Activated CD4-positive, alpha-beta T cell treated with anti-CD3 and anti-CD28 coated beads for 4 hours (primary cell): Measurements from ENCODE around the gene CDH8.

Experiments
- DNase-seq, 2 donors: peaks; one replicate each; pipeline ENCODE4 v3.0.0-alpha.2; 2020

CDH8 gene

DNA sequence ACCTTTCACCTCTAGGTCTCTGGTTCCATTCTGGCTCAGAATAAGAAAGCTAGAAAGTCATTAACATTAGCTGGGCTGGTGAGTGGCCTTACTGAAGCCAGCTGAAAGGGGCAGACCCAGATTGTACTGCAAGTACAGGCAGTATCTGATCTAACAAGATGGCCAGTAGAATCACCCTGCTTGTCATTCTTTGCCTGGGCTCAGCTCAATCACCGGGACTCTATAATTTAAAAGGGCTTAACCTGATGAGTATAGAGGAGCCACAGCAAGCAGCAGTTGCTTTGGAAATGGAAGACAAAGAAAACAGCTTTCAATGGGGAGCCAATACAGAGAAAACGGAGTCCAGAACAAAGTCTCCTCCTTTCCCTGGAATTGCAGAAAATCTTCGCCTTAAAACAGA, 13.6 kb downstream of the CDH8 start:
- DNase-seq: no peak

DNA sequence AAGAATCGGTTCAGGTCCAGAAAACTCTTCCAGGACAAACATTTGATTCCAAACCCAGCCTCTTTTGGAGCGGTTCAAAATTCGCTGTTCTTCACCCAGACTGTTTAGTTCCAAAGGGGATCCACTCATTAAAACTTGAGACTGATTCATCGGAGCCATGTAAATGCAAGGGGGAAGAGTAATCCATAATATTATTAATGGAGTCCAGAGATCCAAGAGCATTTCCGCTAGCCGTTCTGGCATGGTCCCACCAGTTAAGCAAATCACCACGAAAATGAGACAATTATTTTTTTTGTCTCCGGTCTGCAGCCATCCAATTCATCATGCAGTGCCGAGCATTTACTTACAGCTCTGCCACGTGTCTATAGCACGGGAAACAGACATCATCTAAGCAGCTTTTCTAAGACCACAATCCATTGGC, 15.1 kb downstream of the CDH8 start:
- no peak for DNase-seq

DNA sequence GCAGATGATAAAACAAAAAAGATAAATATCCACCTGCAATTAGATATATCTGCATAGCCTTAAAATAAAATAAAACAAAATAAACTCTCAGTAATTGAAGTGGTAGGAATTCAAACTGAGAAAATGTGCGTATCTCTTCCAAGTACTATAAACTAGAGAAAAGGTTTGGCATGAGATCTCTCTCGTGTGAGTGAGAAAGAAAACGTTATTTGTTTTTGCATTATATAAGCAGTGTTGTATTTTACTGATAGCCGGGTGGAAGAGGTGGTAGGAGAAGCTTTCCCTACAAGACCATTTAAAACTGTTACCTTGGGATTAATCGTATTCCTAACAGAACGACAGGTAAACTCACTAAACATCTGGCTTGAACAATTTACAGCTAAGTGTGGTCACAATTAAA, 15.6 kb downstream of the CDH8 start:
- DNase-seq: no peak

DNA sequence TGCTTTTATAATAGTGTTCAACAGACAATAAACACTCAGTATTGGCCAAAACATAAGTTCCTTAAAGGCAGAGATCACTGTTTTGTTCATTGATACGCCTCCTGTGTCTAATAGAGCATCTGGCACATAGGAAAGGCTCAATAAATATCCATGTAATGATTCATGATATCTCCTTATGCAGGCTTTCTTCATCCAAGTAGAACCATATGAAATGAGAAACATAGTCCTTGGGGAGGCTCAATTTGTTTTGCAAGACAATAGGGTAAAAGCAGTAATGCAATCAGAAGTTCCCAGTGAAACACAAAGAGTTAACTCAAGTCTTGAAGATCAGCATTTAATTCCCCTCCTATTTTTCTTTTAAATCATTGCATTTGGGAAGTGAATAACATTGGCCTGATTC, 16.4 kb downstream of the CDH8 start:
- DNase-seq: no peak

DNA sequence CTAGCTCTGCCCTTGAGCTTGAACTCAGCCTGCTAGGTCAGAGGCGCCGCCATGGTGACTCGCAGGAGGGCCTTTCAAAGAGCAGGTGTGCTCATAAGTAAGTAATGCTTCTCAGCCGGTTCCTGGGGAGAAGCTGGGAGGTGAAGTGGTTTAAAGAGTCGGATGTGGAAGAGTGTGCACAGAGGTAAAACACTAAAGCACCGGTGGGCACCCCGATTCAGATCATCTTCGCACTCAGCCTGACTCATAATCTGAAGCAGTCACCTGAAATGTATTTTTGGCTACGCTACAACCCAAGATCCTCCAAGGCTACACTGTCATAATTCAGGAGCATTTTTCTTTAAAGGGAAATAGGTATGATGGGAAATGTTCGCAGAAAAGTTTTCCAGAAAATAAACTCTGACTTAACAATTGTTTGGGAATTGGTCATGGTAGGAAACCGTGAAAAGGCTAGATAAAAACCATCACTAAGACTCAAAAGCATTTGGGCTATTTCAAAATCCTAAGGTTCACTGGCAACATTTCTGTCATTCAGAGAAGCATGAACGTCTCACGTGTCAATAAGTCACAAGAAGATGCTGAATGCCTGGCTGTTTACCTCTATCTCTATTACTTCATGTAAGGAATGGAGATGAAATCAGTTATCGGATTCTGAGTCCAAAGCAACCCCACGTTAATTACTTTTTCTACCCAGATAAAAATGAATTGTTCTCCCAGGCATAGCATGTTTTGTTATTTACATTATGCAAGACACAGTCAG, 17.8 kb downstream of the CDH8 start:
- no peak for DNase-seq

DNA sequence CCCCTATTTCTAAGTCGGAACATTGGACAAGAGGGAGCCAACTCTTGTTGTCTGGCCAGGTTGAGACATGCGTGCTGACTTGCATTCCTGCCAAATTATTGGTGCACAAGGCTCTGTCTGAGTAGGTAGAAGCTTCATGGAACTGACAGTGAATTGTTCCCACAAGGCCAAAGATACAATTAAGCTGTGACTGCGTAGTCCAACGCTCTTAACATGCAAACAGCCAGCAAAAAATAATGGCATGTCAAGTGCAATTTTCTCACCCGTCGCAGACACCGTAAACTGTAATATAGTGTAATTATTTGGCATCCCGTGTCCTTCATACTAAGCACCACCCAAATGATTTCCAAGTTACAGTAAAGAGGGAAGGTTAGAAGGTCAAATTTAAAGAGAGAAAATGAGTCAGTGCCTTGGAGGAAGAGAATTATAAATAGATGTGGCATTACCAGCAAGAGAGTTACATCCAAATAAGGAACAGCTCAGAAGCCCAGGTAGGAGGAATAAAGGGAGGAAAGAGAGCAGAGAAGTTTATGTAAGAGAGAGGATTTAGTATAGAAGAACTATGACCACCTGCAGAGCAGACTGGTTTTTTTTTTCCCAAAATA, 21.8 kb downstream of the CDH8 start:
- DNase-seq: no peak

DNA sequence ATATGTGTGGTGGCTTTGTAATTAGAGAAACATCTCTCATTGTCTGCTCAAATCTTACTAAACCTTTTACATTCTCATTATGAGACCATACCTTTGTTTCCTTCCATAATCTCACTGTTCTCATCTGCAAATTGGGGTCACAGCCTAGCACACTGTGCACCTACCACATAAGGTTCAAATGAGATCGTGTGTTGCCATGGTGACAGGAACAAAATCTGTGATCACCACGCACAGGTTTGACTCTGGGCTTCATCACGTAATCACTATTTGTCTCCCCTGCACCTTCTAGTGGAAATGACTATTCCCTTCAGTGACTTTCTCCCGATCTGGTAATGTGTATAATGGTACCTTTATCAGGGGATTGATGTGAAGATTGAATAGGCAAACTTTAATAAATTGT, 26.1 kb downstream of the CDH8 start:
- DNase-seq: no peak

DNA sequence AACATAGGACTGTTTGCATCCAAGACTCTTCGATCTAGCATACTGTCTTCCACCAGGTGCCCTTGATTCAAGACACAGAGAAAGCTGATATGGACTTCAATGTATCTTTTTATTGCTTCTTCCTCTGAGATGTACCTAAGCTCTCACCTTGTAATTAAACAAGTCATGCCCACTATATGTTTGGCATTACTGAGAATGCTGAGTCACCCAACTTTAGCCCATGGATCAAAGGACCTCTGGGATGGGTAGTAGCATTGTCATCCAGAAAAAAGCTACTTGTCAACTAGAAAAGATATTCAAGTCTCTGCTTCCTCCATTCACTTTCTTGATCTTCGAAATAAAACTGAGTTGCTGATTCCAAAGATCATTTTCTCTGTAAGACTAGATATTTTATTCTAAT, 37.8 kb downstream of the CDH8 start:
- DNase-seq: no peak

DNA sequence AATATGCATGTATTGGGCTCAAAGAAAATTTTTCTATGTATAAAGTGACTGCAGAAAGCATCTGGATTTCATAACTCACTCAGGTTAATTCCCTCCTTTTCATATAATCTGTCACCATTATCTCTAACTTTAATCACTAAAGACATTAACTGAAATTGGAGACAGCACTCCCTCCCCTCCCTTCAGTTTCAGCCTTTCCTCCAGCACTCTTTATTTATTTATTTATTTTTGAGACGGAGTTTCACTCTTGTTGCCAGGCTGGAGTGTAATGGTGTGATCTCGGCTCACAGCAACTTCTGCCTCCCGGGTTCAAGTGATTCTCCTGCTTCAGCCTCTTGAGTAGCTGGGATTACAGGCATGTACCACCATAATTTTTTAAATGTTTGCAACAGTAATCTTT, 43.1 kb downstream of the CDH8 start:
- DNase-seq: no peak

DNA sequence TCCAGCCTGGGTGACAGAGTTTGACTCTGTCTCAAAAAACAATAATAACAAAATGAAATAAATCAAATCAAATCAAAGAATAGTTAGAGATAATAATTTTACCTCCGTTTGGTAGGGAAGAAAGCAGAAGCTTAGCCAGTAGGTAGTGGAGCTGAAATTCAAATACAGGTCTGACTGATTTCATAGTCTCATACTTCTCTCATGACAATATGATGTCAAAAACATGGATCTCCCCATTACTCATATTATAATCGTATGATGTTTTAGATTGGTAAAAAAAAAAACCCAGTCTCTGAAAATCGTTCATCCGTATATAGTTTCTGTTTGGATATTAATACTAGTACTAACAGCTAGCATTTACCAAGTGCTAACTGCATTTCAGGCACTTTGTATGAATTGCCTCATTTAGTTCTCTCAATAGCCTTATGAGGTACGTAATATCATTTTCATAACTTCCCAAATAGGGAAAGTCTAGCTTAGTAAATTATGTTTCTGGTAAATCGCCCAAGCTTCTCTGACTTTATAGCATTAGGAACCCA, 48.7 kb downstream of the CDH8 start:
- DNase-seq: no peak

DNA sequence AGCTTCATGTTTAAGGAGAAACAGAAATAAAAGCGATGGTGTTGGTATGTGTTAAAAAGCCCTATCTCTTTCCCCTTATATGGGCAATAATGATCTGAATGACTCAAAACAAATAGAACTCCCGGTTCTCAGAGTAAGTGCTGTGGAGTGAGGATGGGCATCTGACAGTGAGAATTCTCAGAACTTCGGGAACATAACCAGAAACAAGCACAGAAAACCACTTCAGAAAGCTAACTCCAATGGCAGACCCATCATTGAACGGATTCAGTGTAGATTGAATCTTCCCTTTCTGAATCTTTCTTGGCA, 67.2 kb downstream of the CDH8 start:
- DNase-seq: no peak

DNA sequence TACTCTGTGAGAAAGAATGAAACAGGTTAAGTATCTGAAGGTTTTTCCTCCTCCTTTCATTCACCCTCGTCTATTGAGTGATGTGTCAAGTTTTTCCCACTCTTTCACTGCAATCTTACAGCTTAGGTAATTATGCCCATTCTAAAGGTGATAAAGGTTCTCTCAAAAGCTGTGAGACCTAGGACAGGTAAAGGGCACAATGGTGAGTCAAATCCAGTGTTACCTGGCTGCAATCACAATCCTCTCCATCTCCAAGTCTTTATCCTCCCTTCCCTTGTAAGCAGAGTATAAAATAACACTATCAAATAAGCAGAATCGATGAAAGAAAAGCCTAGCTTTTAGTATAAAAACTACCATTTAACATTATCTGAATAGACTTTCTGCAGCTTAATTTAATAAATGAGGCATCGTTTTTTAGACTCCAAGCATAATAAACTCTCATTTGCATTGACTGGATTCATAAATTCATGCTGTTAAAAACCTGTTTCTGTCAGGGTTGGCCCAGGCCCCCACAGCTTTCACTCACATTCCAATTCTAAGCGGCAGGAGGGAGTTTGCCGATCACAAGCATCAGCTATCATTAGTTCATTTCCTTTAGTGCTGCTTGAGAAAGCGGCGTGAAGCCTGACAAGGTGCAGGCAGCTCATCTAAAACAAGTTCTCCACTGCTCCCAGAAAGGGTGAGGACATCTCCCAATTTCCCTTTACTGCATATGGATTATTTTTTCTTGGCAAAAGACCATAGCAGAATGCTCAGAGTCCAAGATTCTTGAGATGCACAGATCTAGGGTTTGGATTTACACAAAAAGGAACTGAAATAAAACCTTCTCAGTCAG, 67.8 kb downstream of the CDH8 start:
- DNase-seq: no peak

DNA sequence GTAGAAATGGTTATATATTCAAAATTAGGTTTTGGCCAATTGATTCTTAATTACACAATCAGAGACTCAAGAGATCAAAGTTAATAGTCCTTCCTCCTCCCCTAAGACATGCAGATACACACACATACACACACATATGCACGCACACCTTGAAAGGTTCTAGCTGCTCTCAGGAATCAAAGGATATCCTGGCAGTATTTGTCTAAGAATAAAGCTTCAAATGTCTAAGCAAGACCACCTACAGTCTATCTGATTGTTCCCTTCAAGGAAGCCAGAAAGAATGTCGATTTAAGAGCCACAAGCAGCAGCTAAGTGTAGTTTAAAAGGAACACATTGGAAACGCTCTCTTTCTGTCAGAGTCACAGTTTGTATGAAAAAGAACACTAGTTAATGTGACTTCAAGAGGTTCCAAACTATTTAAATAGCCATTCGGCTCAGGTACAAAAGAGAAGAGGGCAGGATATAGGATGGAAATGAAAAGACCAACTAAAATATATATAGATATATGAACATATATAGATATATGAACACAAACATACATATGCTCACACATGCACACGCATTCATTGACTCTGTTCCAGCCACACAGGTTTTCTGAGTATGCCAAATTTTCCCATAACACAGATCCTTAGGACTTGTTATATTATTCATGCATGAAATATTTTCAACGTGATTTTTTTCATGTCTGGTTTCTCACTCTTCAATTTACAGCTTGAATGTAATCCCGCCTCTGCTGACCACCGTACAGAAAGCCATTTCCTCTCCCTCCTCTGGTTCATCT, 79.0 kb downstream of the CDH8 start:
- no peak for DNase-seq

DNA sequence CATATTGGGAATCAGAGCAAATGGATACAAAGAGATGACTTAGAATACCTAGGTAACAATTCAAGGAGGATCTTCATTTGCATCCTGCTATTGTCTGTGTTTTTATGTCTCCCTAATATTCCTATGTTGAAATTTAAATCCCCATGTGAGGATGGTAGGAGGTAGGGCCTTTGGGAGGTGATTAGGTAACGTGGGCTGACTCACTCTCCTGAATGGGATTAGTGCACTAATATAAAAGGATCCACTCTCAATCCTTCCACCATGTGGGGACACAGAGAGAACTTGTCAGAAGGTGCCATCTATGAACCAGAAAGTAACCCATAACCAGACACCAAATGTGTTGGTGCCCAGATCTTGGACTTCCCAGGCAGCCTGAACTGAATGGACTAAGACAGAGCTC, 83.4 kb downstream of the CDH8 start:
- no peak for DNase-seq

DNA sequence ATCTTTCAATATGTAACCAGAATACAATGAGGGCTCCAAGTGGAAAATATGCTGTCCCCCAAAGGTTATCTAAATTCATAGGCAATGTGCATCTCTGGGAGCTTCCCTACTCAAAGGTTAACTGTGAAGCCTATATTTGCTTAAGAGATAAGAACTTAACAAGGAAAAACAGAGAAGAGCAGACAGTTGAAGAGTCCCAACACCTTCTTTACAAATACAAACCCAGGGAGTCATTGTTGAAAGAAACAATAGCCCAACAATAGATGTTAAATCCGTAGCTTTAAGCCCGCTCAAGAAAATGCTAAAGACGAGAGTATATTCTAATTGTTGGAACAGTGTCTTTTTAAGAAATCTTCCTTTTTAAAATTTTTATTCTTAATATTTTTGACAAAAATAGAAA, 87.8 kb downstream of the CDH8 start:
- no peak for DNase-seq

DNA sequence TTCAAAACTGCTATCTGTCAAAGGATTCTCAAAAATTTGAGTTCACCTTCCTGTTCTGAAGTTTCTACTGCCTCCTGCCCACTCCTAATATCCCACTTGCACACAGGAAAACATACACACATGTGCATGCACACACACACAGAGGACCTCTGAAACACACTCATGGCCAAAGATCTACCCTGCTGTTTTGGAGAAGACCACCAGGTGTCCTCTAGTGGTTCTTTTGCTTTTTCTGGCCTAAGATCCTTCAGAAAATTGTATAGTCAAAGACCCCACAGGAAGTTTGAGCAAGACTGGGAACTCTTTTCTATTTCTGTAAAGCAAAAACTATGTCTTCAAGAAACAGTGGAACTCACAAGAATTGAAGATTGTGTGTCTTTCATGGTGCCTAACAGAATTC, 90.2 kb downstream of the CDH8 start:
- no peak for DNase-seq

DNA sequence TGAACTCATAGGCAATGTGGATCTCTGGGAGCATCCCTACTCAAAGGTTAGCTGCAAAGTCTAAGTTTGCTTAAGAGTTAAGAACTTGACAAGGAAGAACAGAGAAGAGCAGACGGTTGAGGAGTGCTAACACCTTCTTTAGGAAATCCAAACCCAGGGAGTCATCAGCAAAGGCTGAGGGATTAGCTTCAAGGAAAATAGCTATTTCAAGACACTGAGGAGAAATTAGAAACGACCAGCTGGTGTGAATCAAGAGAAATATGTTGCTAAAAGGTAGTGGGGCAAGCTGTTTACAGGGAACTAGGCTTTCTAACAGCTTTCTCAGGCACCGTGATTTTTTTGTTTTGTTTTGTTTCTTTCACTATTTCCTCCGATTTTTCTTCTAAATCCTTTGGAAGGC, 90.7 kb downstream of the CDH8 start:
- DNase-seq: no peak

DNA sequence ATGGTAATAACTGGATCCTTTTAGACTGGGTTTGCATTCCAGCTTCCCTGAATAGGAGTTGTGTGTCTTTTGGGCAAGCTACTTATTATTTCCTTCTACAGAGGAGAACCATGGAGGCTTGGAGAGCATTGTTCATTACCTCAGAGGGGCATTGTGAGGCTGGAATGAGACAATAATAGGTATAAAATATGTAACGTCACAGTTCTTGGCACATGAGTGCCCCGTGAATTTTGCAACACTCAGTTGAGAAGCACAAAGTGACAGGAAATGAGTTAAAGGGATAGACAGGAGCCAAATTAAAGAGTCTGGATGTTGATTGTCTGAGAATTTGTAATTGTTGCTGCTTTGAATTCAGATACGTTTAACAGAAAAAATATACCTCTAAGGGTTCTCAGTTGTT, 92.2 kb downstream of the CDH8 start:
- no peak for DNase-seq

DNA sequence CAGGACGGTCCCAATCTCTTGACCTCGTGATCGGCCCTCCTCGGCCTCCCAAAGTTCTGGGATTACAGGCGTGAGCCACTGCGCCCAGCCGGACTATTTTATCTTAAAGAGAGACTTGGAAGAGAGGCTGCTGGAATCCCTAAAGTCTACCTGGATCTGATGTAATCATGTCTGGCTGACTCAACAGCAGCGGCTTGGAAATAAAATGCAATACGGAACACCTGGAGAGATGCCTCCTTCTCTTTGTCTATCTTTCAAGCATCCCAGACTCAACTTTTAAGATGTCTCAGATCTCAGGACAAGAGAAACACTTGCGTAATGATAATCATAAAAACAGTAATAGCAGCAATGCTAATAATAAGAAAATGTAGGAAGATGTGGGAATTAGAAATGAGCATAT, 95.6 kb downstream of the CDH8 start:
- no peak for DNase-seq

DNA sequence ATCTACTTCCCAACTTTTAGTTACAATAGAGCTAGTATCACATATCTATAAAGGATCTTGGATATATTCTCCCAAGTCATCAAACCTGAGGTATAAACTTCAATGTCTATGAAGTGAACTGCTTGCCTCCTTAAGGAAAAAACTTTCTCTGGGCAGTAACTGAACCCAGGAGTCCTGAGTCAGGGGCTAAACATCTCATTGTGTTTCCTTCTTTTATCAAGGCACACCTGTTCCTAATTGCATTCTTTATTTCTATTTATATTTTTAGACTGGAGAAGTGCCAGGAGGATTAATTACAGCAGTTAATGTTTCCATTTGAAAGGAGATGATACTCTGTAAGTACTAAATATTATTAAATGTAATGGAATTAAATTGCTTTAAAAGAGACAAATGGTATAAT, 98.6 kb downstream of the CDH8 start:
- no peak for DNase-seq

DNA sequence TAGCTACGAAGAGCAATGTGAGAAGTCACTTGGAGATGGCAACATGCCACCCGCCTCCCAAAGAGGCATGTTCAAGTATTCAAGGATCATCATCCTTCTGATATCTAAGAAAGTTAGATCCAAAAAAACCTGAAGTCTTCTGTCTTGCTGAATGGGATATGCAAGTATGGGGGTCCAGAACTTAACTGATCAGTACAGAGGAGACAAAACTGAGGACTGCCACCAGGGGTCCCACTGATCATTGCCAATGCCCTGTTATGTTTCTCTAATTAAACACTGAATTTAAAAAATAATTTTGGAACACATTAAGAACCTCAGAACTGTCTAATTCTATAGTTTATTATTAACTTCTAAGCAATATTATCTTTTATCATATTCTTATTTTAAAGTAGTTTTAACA, 99.7 kb downstream of the CDH8 start:
- DNase-seq: no peak

DNA sequence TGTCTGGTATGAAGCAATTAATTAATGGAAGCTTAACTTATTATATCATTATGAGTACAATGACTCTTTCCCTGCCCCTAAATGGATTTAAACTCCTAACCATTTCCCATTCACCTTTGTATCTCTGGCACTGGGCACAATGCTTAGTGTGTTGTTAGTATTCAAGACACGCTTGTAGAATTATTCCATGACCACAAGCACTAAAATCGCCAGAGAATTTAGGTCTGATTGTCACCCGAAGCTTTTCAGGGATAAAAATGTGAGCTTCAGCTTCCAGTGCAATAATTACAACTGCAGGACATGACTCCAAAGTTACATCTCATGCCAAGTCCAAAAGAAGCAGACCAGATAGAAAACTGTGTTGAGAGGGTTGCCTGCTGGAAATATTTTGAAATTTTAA, 101.6 kb downstream of the CDH8 start:
- DNase-seq: no peak

DNA sequence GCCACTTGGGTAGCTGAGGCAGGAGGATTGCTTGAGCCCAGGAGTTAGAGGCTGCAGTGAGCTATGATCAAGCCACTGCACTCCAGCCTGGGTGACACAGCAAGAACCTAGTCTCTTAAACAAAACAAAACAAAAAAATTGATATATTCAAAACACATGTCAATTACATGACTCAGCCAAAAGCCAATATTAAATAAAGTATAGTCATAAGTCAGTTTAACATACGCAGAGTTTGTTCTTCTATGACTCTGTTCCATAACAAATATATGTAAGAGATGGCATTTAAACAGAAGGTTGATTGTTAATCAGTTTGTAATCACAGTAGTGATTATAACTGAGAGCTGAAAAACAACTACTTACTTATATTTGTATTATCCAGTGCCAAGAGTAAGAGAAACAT, 106.5 kb downstream of the CDH8 start:
- no peak for DNase-seq
